Endodermal cell (in vitro differentiated cells): ENCODE measurements around the gene CNTN4. TPM values are rescaled to one million over a fixed set of nuclear protein-coding genes. Genes with fewer than 3 reads are reported as not detected.

Experiments used
- DNase-seq: peaks from one replicate; pipeline ENCODE4 v3.0.0-alpha.2; 2017
- H3K27ac ChIP-seq: 2 replicates; pipeline ENCODE4 v1.5.1; 2013; ENCODE audit warnings: mild to moderate bottlenecking, low read depth, low read length, moderate library complexity
- H3K27me3 ChIP-seq: 2 replicates; pipeline ENCODE4 v1.6.1; 2013; ENCODE audit warnings: mild to moderate bottlenecking, low read length, moderate library complexity; ENCODE audit not compliant: insufficient read depth, control insufficient read depth, poor library complexity, severe bottlenecking
- H3K36me3 ChIP-seq: 2 replicates; pipeline ENCODE4 v1.7.0; 2013; ENCODE audit warnings: mild to moderate bottlenecking, low read length, moderate library complexity; ENCODE audit not compliant: control insufficient read depth, insufficient read depth
- H3K4me1 ChIP-seq: one replicate; pipeline ENCODE4 v1.7.0; 2013; ENCODE audit warnings: low read length; ENCODE audit not compliant: control insufficient read depth, insufficient read depth
- H3K4me3 ChIP-seq: 2 replicates; pipeline ENCODE4 v1.5.1; 2013; ENCODE audit warnings: mild to moderate bottlenecking, low read length, moderate library complexity
- H3K9ac ChIP-seq: 2 replicates; pipeline ENCODE4 v1.6.1; 2013; ENCODE audit warnings: mild to moderate bottlenecking, low read length, moderate library complexity; ENCODE audit not compliant: poor library complexity, severe bottlenecking; ENCODE audit errors: extremely low read depth
- H3K9me3 ChIP-seq: 2 replicates; pipeline ENCODE4 v1.6.1; 2013; ENCODE audit warnings: mild to moderate bottlenecking, low read length, moderate library complexity; ENCODE audit not compliant: control insufficient read depth
- H3K27ac Mint-ChIP-seq: 2 replicates; pipeline ENCODE4 v1.8.0; 2020; ENCODE audit warnings: mixed read lengths
- H3K27me3 Mint-ChIP-seq: 2 replicates; pipeline ENCODE4 v1.8.0; 2021; ENCODE audit warnings: mild to moderate bottlenecking, mixed read lengths; ENCODE audit not compliant: insufficient read depth
- H3K36me3 Mint-ChIP-seq: 2 replicates; pipeline ENCODE4 v1.8.0; 2020; ENCODE audit warnings: low read depth, mixed read lengths
- H3K4me1 Mint-ChIP-seq: 2 replicates; pipeline ENCODE4 v1.8.0; 2020; ENCODE audit warnings: mixed read lengths
- H3K4me3 Mint-ChIP-seq: 2 replicates; pipeline ENCODE4 v1.8.0; 2020; ENCODE audit warnings: mild to moderate bottlenecking, moderate library complexity, mixed read lengths
- H3K9me3 Mint-ChIP-seq: 2 replicates; pipeline ENCODE4 v1.8.0; 2020; ENCODE audit warnings: mild to moderate bottlenecking, mixed read lengths
- CTCF ChIP-seq: fragments of 200-600 bp; sonication (generic); conservative IDR thresholded peaks from 2 replicates; pipeline ENCODE4 v1.5.0; 2021; ENCODE audit warnings: antibody characterized with exemption, mild to moderate bottlenecking
- WGBS, 2 experiments: methylation state at CpG; one replicate each; pipeline versions ENCODE4 v1.1.5 to v1.1.7; 2013; ENCODE audit warnings: missing lambda C conversion rate in 2 of 2, mixed read lengths in 1 of 2; ENCODE audit not compliant: insufficient coverage in 1 of 2, insufficient read length in 1 of 2; 5-methylcytosine and 5-hydroxymethylcytosine counted together
- total RNA-seq, 2 donors: library from RNA; stranded (reverse); fragmentation: NEBNext Ultra II Directional in 1 of 2; extraction: Animal tissue kit (Norgen Biotek cat#: 25700) in 1 of 2; gene quantifications; 2 replicates in 1 of 2; 3 replicates in 1 of 2; pipeline ENCODE4 v1.2.1, GENCODE V29; 2021

Gene CNTN4
- total RNA-seq, 2 donors from 2014 or later, result 10.8 to 11.1 TPM

- DNase-seq, result no peak
- no peaks in the 10 kb centered on the region for H3K9me3 ChIP-seq
- no peaks in the 10 kb centered on the region for H3K27me3 ChIP-seq
- WGBS, 2 experiments, result 80 to 92% methylated on average over 1 to 3 of the region's 3 CpGs
- H3K4me1 ChIP-seq, result no peaks in the 10 kb centered on the region
- Mint-ChIP-seq H3K9me3 (peaks cover 3% of the 10 kb centered on the region), H3K4me1 (no peaks in the 10 kb centered on the region), H3K27ac (no peak overlapping the region), H3K4me3 (no peak overlapping the region), H3K36me3 (no peaks in the 10 kb centered on the region), H3K27me3 (no peaks in the 10 kb centered on the region)
- H3K4me3 ChIP-seq, result no peak overlapping the region
- H3K9ac ChIP-seq, result no peak overlapping the region
- no peak for TF ChIP-seq CTCF
- H3K36me3 ChIP-seq, result no peaks in the 10 kb centered on the region
- no peak overlapping the region for H3K27ac ChIP-seq
These were observed 444.6 kb downstream of the CNTN4 start for GRCh38 chr3:2543247-2543646.

- no peak overlapping the region for H3K4me3 ChIP-seq
- Mint-ChIP-seq H3K4me1 (no peaks in the 10 kb centered on the region), H3K9me3 (peaks cover 8% of the 10 kb centered on the region), H3K27me3 (no peaks in the 10 kb centered on the region), H3K36me3 (no peaks in the 10 kb centered on the region), H3K4me3 (no peak overlapping the region), H3K27ac (no peak overlapping the region)
- 92% methylated on average over 2 of the region's 2 CpGs; no CpG with 5 or more reads in 1 of the 2 experiments for WGBS, 2 experiments
- no peak for DNase-seq
- H3K9ac ChIP-seq, result no peak overlapping the region
- no peaks in the 10 kb centered on the region for H3K36me3 ChIP-seq
- no peaks in the 10 kb centered on the region for H3K4me1 ChIP-seq
- no peaks in the 10 kb centered on the region for H3K27me3 ChIP-seq
- no peak overlapping the region for H3K27ac ChIP-seq
- TF ChIP-seq CTCF, result no peak
- H3K9me3 ChIP-seq, result no peaks in the 10 kb centered on the region
These were observed 445.5 kb downstream of the CNTN4 start for GRCh38 chr3:2544212-2544611.

GRCh38 chr3:2544718-2545117 lies 446.1 kb downstream of the CNTN4 start:
- no peak overlapping the region for H3K27ac ChIP-seq
- Mint-ChIP-seq H3K36me3 (no peaks in the 10 kb centered on the region), H3K27ac (no peak overlapping the region), H3K27me3 (no peaks in the 10 kb centered on the region), H3K4me1 (no peaks in the 10 kb centered on the region), H3K4me3 (no peak overlapping the region), H3K9me3 (peaks cover 8% of the 10 kb centered on the region)
- WGBS, 2 experiments, result 67% methylated on average over 1 of the region's 2 CpGs; no CpG with 5 or more reads in 1 of the 2 experiments
- no peaks in the 10 kb centered on the region for H3K36me3 ChIP-seq
- no peak overlapping the region for H3K9ac ChIP-seq
- no peak for TF ChIP-seq CTCF
- no peaks in the 10 kb centered on the region for H3K4me1 ChIP-seq
- no peak overlapping the region for H3K4me3 ChIP-seq
- H3K27me3 ChIP-seq, result no peaks in the 10 kb centered on the region
- H3K9me3 ChIP-seq, result no peaks in the 10 kb centered on the region
- DNase-seq, result no peak
